Stimulated activated CD4-positive, alpha-beta T cell treated with anti-CD3 and anti-CD28 coated beads, Interleukin-12 subunit alpha, Interleukin-12 subunit beta, amount 100 ng/mL, for 24 hours (primary cell): Measurements from ENCODE around the gene SMARCAL1.
"Not testable (repeated sequence)": the region's sequence is repeated elsewhere in the genome, so short reads cannot be mapped to it uniquely, and the experiment has no call there.

Experiments used
- DNase-seq, 2 experiments: peaks; one replicate each; pipeline ENCODE4 v3.0.0-alpha.2; 2020; ENCODE audit warnings: low read depth in 2 of 2

The SMARCAL1 gene

GRCh38 chr2:216412022-216412999, at the start of gene SMARCAL1:
Gene SMARCAL1, plus strand, starts transcription at chr2:216412484. Its CDS starts 2,221 bp downstream, at chr2:216414705.
- peak; percentile 98 to 99 for DNase-seq

DNA sequence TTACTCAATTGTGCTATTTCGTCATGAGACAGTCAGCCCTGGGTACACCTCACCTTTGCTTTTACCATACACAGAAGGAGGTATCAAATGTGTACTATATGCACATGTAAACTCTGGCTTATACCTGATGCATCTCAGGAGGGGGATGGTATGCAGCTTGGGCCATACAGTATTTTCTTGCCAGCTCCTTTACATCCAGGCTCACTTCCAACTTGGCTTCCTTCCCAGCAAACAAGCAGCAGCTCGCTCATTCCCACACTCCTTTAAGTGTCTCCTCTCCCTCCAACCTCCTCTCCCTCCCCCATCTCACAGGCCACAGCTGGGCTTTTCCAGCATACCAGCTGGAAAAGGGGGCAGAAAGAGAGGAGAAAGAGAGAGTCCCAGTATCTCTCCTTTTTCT, 49.6 kb upstream of the SMARCAL1 start:
- DNase-seq: no peak

GRCh38 chr2:216363221-216363620, 49.1 kb upstream of the SMARCAL1 start:
- DNase-seq: no peak

- no peak for DNase-seq
Measured at GRCh38 chr2:216365518-216365917, 46.8 kb upstream of the SMARCAL1 start.

GRCh38 chr2:216366777-216367471, 45.4 kb upstream of the SMARCAL1 start:
- no peak for DNase-seq

- DNase-seq: no peak
Measured at GRCh38 chr2:216369821-216370220, 42.5 kb upstream of the SMARCAL1 start.

- no peak for DNase-seq
Measured at GRCh38 chr2:216370961-216371712, 41.1 kb upstream of the SMARCAL1 start.

DNA sequence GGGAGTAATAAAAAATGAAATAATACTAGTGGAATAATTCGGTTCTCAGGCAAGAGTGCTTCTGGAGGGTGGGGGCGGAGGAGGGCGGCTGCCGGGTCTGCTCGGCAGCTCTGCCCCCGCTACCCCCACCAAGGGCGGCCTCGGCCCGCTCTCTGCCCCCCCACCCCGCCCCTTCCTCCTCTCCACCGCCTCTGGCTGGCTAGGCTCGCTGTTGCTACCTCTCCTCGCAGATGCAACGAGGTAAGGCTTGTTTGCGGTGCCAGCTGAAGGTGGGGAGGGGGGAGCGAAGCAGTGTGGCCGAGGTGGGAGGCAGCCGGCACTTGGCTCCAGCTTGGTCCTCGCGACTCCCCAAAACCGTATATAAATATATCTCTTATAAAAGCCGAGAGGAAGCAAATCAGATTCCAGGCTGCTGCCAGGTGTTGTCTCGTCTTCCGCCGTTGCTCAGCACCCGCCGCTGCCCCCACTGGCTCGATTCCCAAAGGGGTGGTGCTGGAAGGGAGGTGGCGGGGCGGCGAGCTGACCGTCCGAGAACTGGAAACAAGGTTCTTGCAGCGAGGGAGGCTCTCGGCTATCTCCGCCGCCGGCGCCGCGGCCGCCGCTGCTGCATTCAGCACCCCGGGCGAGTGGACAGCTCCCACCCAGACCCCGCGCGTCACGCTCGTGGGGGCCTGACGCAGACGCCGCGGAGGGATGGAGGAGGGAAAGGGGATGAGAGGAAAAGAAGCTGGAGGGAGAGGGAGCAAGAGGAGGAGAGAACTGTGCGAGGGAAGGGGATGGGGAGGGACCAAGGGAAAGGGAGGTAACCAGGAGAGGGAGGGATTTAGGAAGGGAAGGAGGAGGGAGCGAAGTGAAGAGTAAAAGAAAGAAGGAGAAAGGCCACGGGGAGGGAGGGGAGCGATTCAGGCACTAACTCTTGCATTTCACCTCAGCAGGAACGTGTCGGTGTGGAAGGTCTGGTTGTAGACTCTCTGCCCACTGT, 40.3 kb upstream of the SMARCAL1 start, which contains the start of gene MARCHF4:
MARCHF4 (minus strand) TSS at position 763 of the 982 bp plus-strand sequence. CDS start 2,223 bp downstream, outside the sequence.
- DNase-seq: peak; percentile 19 to 54

- DNase-seq: no peak
Measured at GRCh38 chr2:216372761-216373291, 39.5 kb upstream of the SMARCAL1 start.

DNA sequence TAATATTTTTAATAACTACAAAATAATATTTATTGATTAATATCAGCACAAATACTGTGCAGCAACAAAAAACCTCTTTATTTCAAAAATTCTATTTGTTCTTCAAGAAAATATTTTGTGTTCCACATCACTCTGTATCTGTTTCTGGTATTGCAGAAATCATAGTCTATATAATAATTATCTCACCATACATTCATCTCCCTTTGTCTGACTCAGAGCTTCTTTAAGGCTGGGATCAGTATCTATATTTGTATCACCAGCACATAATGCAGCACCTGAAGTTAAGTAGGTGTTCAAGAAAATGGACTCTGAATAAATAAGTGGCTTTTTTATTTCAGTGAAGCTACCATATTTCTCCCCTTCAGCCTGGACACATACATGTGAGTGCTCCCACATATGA, 38.4 kb upstream of the SMARCAL1 start:
- DNase-seq: no peak

DNA sequence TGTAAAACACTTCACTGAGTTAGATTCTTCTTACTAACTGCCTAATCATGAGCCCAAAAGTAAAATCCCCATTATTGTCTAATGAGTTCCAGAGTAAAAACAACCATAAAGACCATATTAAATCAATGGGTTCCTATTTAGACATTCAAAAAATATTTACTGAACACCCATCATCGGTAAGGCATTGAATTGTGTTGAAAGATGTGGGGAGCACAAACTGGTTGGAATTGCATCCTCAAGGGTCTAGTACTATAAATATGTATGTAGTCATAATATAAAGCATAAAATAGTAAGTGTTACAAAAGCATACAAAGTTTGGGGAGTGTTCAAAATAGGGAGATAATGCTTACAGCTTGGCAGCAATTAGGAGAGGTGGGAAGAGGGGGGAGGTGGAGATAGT, 37.0 kb upstream of the SMARCAL1 start:
- DNase-seq: no peak

DNA sequence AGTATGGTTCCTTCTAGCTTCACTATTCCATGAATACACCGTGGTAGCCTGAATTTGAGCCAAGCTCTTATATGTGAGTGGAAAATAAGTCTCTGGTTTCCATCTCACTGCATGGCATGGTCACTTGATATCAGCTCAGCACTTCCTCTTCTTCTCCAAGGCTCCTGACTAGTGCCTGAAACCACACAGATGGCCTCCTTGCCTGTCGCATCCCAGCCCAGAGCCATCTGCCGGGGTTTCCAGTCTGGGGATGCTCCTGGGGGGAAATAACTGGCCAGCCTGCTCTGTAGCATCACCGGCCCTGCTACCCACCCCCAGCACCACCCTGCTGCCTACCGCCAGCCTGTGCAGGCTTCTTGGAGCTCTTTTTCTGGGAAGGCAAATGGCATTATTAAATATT, 32.3 kb upstream of the SMARCAL1 start:
- DNase-seq: no peak

DNA sequence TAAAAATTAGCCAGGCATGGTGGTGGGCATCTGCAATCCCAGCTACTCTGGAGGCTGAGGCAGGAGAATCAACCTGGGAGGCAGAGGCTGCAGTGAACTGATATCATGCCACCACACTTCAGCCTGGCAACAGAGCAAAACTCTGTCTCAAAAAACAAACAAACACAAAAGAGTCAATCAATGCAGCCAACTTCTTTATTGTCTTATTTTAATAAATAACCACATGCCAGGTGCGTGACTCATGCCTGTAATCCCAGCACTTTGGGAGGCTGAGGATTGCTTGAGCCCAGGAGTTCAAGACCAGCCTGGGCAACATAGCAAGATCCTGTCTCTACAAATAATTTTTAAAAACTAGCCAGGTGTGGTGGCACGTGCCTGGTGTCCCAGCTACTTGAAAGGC, 27.9 kb upstream of the SMARCAL1 start:
- DNase-seq: not testable (repeated sequence)

DNA sequence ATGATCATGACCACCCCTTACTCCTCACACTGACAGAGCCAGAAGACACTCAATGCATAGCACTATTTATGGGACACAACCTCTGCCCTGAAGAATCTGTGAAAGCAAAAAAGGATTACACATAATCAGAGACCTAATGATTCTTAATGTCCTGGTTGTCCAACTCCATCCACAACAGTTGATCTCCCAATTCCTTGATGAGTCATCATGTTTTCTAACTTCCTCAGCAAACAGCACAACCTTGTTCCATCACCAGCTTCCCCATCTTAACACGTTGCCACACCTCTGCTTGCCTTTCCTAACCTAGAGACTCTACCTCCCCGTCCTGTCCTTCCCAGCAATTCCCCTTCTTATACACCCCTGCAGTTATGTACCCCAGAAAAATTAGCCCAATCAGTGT, 26.8 kb upstream of the SMARCAL1 start:
- DNase-seq: no peak

DNA sequence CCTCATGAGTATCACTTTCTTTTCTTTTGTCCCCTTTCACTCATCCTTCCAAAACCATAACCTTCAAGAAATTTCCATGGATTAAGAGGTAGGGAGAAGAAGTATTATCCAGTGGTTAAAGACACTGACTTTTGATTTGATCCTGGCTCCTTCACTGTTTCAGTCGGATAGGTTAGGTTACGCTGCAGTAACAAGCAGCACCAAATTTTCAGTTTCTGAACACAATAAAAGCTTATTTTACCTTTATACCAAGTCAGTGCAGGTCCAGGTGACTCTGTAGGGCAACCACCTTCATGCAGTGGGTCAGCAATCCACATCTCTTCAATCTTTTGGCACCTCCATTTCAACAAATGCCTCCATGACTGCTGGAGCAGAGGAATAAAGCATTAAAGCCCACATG, 25.0 kb upstream of the SMARCAL1 start:
- DNase-seq: no peak

GRCh38 chr2:216388046-216388884, 24.0 kb upstream of the SMARCAL1 start:
- DNase-seq: no peak

DNA sequence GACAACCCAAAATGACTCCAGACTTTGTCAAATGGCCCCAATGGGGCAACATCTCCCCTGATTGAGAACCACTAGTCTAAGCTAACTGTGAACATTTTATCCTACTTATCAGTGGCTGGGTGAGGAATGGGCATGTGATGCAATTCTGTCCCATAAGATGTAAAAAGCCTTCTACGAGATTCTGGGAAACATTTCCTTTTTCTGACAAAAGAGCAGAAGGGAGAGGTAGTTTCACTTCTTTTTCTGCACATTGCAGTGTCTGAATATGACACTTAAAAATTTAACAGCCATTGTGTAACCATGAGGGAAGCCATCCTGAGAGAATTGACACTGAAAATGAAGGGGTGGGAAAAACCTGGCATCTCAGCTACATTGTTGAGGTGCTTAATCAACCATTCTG, 22.7 kb upstream of the SMARCAL1 start:
- DNase-seq: no peak

GRCh38 chr2:216391401-216391800, 20.9 kb upstream of the SMARCAL1 start:
- DNase-seq: no peak

DNA sequence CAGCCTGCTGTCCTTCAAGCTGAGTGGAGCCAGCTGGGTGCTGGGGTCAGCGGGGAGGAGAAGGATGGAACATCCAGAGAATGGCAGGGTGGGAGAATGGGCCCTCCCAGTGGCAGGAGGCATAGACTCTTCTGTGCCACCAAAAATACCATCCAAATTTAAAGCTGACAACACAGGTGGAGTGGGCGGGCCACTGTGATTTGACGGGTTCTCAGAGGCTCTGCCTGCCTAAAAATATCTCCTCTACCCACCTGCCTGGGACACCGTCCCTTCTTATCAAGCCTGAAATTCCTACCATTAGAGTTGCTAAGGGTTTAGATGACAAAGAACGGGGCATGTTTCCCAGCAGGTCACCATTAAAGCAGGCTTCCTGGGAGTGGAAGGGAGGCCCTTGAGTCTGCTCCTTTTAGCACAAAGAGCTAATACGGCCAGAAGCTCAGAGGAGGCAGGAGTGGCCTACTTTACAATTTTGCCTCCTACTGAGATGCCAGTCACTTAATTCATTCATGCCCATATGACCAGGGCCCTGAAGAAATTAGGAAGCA, 20.2 kb upstream of the SMARCAL1 start:
- no peak for DNase-seq
